K562 (cell line): ENCODE data around the gene RASSF7. TPM values are rescaled to one million over a fixed set of nuclear protein-coding genes. Genes with fewer than 3 reads are reported as not detected.

Source experiments
- CHCHD3 ChIP-seq: fragments of 250-450 bp; sonication (Bioruptor Pico); IDR thresholded peaks from 2 replicates; pipeline ENCODE4 v2.1.2; 2022; ENCODE audit warnings: mild to moderate bottlenecking
- ETV1 ChIP-seq: fragments of 450-650 bp; conservative IDR thresholded peaks from 2 replicates; pipeline ENCODE4 v1.6.1; 2016; ENCODE audit warnings: missing genetic modification characterization, control low read depth, low read depth, missing compliant biosample characterization
- HMGN3 ChIP-seq: IDR thresholded peaks from 2 replicates; pipeline ENCODE4 v1.6.1; 2011; ENCODE audit warnings: borderline replicate concordance, low read depth, mild to moderate bottlenecking, mixed read lengths, low read length; ENCODE audit not compliant: insufficient read length; ENCODE audit errors: extremely low read depth
- ILF3 ChIP-seq: fragments of 450-650 bp; IDR thresholded peaks from 2 replicates; pipeline ENCODE4 v1.6.1; 2018; ENCODE audit warnings: antibody characterized with exemption, mild to moderate bottlenecking, moderate library complexity, borderline replicate concordance
- KLF16 ChIP-seq: IDR thresholded peaks from 2 replicates; pipeline ENCODE4 v1.6.1; 2016; ENCODE audit warnings: antibody characterized with exemption
- MAFF ChIP-seq: IDR thresholded peaks from 2 replicates; pipeline ENCODE4 v1.6.1; 2012; ENCODE audit warnings: low read length, improper control_type of control experiment
- NR2C2 ChIP-seq, 2 experiments: fragments of 200-800 bp in 1 of 2; sonication (Bioruptor generic) in 1 of 2; sonication (generic) in 1 of 2; formaldehyde crosslinking in 1 of 2; IDR thresholded peaks; 2 replicates each; pipeline versions ENCODE4 v1.6.1 to v1.8.0; 2016 to 2022; ENCODE audit warnings: mild to moderate bottlenecking in 1 of 2, missing compliant biosample characterization in 1 of 2, missing genetic modification characterization in 1 of 2, missing genetic modification reagents in 1 of 2
- PHF8 ChIP-seq: fragments of 200-600 bp; sonication (generic); IDR thresholded peaks from 2 replicates; pipeline ENCODE4 v1.6.1; 2012; ENCODE audit warnings: mixed run types, mild to moderate bottlenecking, inconsistent platforms, low read length, moderate library complexity, borderline replicate concordance
- POLR2A ChIP-seq: fragments of 450-650 bp; conservative IDR thresholded peaks from 2 replicates; pipeline ENCODE4 v1.6.1; 2016
- POLR2G ChIP-seq: fragments of 200-400 bp; formaldehyde crosslinking; IDR thresholded peaks from 2 replicates; pipeline ENCODE4 v1.6.1; 2017; ENCODE audit warnings: low read depth, mild to moderate bottlenecking, antibody characterized with exemption, low read length, moderate library complexity
- SNRNP70 ChIP-seq: fragments of 200-400 bp; formaldehyde crosslinking; optimal IDR thresholded peaks from 2 replicates; pipeline ENCODE3; 2017; ENCODE audit warnings: low read depth, low read length
- STAG1 ChIP-seq: sonication (generic); formaldehyde crosslinking; IDR thresholded peaks from 2 replicates; pipeline ENCODE4 v1.5.0; 2020; ENCODE audit warnings: missing genetic modification reagents, borderline replicate concordance
- ZC3H8 ChIP-seq: fragments of 450-650 bp; IDR thresholded peaks from 2 replicates; pipeline ENCODE4 v1.6.1; 2017
- ZNF239 ChIP-seq: fragments of 250-450 bp; sonication (Bioruptor Pico); IDR thresholded peaks from 2 replicates; pipeline ENCODE4 v1.4.0; 2020; ENCODE audit warnings: mild to moderate bottlenecking
- ZNF436 ChIP-seq: fragments of 250-450, 450-650 bp; sonication (Bioruptor Pico); formaldehyde crosslinking; IDR thresholded peaks from 2 replicates; pipeline ENCODE4 v1.7.0; 2020; ENCODE audit warnings: mild to moderate bottlenecking
- ZNF76 ChIP-seq: fragments of 250-450 bp; sonication (Bioruptor Pico); IDR thresholded peaks from 2 replicates; pipeline ENCODE4 v1.4.0; 2020; ENCODE audit warnings: mild to moderate bottlenecking, moderate library complexity, borderline replicate concordance
- ZNF764 ChIP-seq: fragments of 250-450 bp; sonication (Bioruptor Pico); IDR thresholded peaks from 2 replicates; pipeline ENCODE4 v1.4.0; 2020; ENCODE audit warnings: low read depth, mild to moderate bottlenecking, moderate library complexity
- polyA plus RNA-seq, 8 experiments: library from polyadenylated mRNA; depleted of rRNA in 4 of 8; stranded (reverse) in 5 of 8; unstranded in 3 of 8; fragments of >200 nt; fragmentation: Nextera tagmentation in 2 of 8; fragmentation: Illumina TruSeq in 1 of 8; extraction: Ambion mirVana in 2 of 8; extraction: Trizol in 1 of 8; gene quantifications; 2 replicates each; pipeline versions ENCODE4 v1.2.1 to v1.2.3, GENCODE V29; 2011 to 2014; ENCODE audit warnings: inconsistent platforms in 1 of 8, missing spikeins in 1 of 8
- total RNA-seq, 7 experiments: library from RNA; depleted of rRNA in 6 of 7; stranded (reverse); fragments of >200 nt in 6 of 7; fragmentation: Illumina TruSeq in 2 of 7; extraction: Trizol in 2 of 7; gene quantifications; 2 replicates each; pipeline versions ENCODE4 v1.2.1 to v1.2.3, GENCODE V29; 2011 to 2021; ENCODE audit warnings: low replicate concordance in 1 of 7
- TF ChIP-seq, protein P1 (sequence below): fragments of 250-450 bp; sonication (Bioruptor Pico); IDR thresholded peaks from 2 replicates; pipeline ENCODE4 v1.5.0; 2021; ENCODE audit warnings: mild to moderate bottlenecking, borderline replicate concordance
- TF ChIP-seq, protein P2 (sequence below), 2 experiments: fragments of 450-650 bp in 1 of 2; sonication (generic) in 1 of 2; formaldehyde crosslinking; conservative IDR thresholded peaks; 2 replicates each; pipeline versions ENCODE4 v1.4.0 to v1.8.1; 2020 to 2022; ENCODE audit warnings: mild to moderate bottlenecking in 1 of 2, missing genetic modification reagents in 1 of 2
- TF ChIP-seq, protein P3 (sequence below): fragments of 250-450 bp; sonication (Bioruptor Pico); IDR thresholded peaks from 2 replicates; pipeline ENCODE4 v1.5.0; 2021
- TF ChIP-seq, protein P4 (sequence below): sonication (generic); formaldehyde crosslinking; IDR thresholded peaks from 2 replicates; pipeline ENCODE4 v1.8.1; 2023; ENCODE audit warnings: mild to moderate bottlenecking, missing genetic modification reagents

The RASSF7 gene
- total and polyA plus RNA-seq, 9 of the 15 experiments (the other 6 are each of a cell fraction or from before 2014, with no cell fraction given), result 0.41 to 45.2 (median 18.6) TPM

DNA sequence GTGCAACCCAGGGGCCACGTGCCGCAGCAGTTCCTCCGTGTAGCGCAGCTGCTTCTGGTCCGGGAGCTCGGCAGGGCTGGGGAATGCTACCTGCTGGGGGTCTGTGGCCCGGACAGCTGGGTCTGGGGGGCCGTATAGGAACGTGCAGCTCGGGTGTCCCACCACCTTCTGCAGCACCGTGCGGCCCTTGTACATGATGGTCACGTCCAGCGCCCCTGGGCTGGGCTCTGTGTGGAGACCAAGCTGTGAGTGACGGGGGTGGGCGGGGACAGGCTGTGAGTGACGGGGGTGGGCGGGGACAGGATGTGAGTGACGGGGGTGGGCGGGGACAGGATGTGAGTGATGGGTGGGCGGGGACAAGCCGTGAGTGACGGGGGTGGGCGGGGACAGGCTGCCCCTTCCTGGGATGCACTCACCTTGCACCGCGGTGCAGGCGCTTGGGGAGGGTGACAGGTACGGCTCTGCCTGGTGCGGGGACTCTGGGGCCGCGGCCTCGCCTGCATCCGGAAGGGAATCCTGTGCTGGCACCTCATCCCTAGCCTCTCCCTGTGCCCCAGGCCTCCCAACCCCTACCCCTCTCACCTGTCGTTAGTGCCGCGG, 52.7 kb downstream of the RASSF7 start (continued):
- TF ChIP-seq, protein P1, sequence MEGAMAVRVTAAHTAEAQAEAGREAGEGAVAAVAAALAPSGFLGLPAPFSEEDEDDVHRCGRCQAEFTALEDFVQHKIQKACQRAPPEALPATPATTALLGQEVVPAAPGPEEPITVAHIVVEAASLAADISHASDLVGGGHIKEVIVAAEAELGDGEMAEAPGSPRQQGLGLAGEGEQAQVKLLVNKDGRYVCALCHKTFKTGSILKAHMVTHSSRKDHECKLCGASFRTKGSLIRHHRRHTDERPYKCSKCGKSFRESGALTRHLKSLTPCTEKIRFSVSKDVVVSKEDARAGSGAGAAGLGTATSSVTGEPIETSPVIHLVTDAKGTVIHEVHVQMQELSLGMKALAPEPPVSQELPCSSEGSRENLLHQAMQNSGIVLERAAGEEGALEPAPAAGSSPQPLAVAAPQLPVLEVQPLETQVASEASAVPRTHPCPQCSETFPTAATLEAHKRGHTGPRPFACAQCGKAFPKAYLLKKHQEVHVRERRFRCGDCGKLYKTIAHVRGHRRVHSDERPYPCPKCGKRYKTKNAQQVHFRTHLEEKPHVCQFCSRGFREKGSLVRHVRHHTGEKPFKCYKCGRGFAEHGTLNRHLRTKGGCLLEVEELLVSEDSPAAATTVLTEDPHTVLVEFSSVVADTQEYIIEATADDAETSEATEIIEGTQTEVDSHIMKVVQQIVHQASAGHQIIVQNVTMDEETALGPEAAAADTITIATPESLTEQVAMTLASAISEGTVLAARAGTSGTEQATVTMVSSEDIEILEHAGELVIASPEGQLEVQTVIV (CRISPR knock-in tag), result no peak
- TF ChIP-seq ZNF764 (CRISPR knock-in tag) (no peak), ZC3H8 (no peak), ETV1 (tag) (no peak), HMGN3 (peak; percentile 47), MAFF (no peak), ZNF239 (CRISPR knock-in tag) (no peak), PHF8 (no peak), POLR2G (peak; percentile 48), CHCHD3 (no peak), NR2C2 (CRISPR knock-in tag; IDR thresholded peaks at IDR 0.05) (no peak), NR2C2 (tag; IDR thresholded peaks at IDR 0.05) (no peak), ZNF436 (CRISPR knock-in tag) (no peak), ILF3 (no peak), STAG1 (no peak), POLR2A (no peak; the same call in 1 of the 2 replicates), KLF16 (no peak), ZNF76 (no peak), SNRNP70 (no peak)
- TF ChIP-seq, protein P2, sequence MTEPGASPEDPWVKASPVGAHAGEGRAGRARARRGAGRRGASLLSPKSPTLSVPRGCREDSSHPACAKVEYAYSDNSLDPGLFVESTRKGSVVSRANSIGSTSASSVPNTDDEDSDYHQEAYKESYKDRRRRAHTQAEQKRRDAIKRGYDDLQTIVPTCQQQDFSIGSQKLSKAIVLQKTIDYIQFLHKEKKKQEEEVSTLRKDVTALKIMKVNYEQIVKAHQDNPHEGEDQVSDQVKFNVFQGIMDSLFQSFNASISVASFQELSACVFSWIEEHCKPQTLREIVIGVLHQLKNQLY (CRISPR knock-in tag; conservative IDR thresholded peaks at IDR 0.05), result no peak
- TF ChIP-seq, protein P3, sequence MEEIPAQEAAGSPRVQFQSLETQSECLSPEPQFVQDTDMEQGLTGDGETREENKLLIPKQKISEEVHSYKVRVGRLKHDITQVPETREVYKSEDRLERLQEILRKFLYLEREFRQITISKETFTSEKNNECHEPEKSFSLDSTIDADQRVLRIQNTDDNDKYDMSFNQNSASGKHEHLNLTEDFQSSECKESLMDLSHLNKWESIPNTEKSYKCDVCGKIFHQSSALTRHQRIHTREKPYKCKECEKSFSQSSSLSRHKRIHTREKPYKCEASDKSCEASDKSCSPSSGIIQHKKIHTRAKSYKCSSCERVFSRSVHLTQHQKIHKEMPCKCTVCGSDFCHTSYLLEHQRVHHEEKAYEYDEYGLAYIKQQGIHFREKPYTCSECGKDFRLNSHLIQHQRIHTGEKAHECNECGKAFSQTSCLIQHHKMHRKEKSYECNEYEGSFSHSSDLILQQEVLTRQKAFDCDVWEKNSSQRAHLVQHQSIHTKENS (CRISPR knock-in tag), result no peak
- TF ChIP-seq, protein P4, sequence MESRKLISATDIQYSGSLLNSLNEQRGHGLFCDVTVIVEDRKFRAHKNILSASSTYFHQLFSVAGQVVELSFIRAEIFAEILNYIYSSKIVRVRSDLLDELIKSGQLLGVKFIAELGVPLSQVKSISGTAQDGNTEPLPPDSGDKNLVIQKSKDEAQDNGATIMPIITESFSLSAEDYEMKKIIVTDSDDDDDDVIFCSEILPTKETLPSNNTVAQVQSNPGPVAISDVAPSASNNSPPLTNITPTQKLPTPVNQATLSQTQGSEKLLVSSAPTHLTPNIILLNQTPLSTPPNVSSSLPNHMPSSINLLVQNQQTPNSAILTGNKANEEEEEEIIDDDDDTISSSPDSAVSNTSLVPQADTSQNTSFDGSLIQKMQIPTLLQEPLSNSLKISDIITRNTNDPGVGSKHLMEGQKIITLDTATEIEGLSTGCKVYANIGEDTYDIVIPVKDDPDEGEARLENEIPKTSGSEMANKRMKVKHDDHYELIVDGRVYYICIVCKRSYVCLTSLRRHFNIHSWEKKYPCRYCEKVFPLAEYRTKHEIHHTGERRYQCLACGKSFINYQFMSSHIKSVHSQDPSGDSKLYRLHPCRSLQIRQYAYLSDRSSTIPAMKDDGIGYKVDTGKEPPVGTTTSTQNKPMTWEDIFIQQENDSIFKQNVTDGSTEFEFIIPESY (CRISPR knock-in tag), result peak; percentile 27; the same call in 1 of the 2 replicates
